SU-DHL-6 (cell line): ENCODE measurements around the gene PRKN.

ENCODE experiments used
- H2AFZ ChIP-seq: fragments of 200-600 bp; sonication (generic); 2 replicates; pipeline ENCODE4 v1.6.1; 2014; ENCODE audit warnings: low read depth, mild to moderate bottlenecking, moderate library complexity, mixed read lengths, antibody characterized with exemption, low read length; ENCODE audit not compliant: severe bottlenecking
- H3F3A ChIP-seq: fragments of 200-600 bp; shearing (Covaris generic); 2 replicates; pipeline ENCODE4 v1.6.0; 2016; ENCODE audit warnings: antibody characterized with exemption, mild to moderate bottlenecking; ENCODE audit not compliant: insufficient read depth
- H3K27ac ChIP-seq: fragments of 200-600 bp; sonication (generic); 2 replicates; pipeline ENCODE4 v1.5.1; 2016; ENCODE audit warnings: low read depth, mild to moderate bottlenecking, low read length, moderate library complexity, mixed read lengths
- H3K27me3 ChIP-seq: fragments of 200-600 bp; sonication (generic), shearing (Covaris generic); 2 replicates; pipeline ENCODE4 v1.6.0; 2014; ENCODE audit warnings: mild to moderate bottlenecking, low read length
- H3K36me3 ChIP-seq: fragments of 200-600 bp; sonication (generic); 2 replicates; pipeline ENCODE4 v1.6.1; 2014; ENCODE audit warnings: mild to moderate bottlenecking, low read length, mixed read lengths
- H3K4me2 ChIP-seq: fragments of 300-600, 200-600 bp; shearing (Covaris generic), sonication (generic); 2 replicates; pipeline ENCODE4 v1.6.0; 2014; ENCODE audit warnings: low read length, low read depth, mild to moderate bottlenecking; ENCODE audit not compliant: poor library complexity, severe bottlenecking
- H3K4me3 ChIP-seq: fragments of 200-600 bp; sonication (generic); 2 replicates; pipeline ENCODE4 v1.5.1; 2014; ENCODE audit warnings: antibody characterized with exemption, low read length, mild to moderate bottlenecking, mixed read lengths; ENCODE audit not compliant: insufficient read depth, poor library complexity, severe bottlenecking
- H3K79me2 ChIP-seq: fragments of 200-600 bp; sonication (generic); 2 replicates; pipeline ENCODE4 v1.6.1; 2014; ENCODE audit warnings: mild to moderate bottlenecking, low read length, moderate library complexity; ENCODE audit not compliant: insufficient read depth
- H3K9ac ChIP-seq: fragments of 200-600 bp; sonication (generic); 2 replicates; pipeline ENCODE4 v1.7.0; 2014; ENCODE audit warnings: mild to moderate bottlenecking, low read length
- H3K9me2 ChIP-seq: fragments of 200-600 bp; sonication (generic); replicated peaks from 2 replicates; pipeline ENCODE4 v1.6.1; 2014; ENCODE audit warnings: low read length; ENCODE audit not compliant: insufficient read depth
- H3K9me3 ChIP-seq: fragments of 200-600 bp; sonication (generic); 2 replicates; pipeline ENCODE4 v1.6.1; 2014; ENCODE audit warnings: low read length, mixed read lengths; ENCODE audit not compliant: insufficient read depth
- H4K20me1 ChIP-seq: fragments of 200-600 bp; sonication (generic); 2 replicates; pipeline ENCODE4 v1.6.1; 2014; ENCODE audit warnings: low read depth, mild to moderate bottlenecking, antibody characterized with exemption, low read length, moderate library complexity, mixed read lengths
- CTCF ChIP-seq: fragments of 200-600 bp; sonication (generic); IDR thresholded peaks from one replicate; pipeline ENCODE4 v1.5.1; 2017; ENCODE audit warnings: antibody characterized with exemption, mild to moderate bottlenecking, low read length, moderate library complexity; ENCODE audit not compliant: insufficient read depth, poor library complexity, severe bottlenecking
- EZH2phosphoT487 ChIP-seq: fragments of 200-600 bp; sonication (generic), shearing (Covaris generic); conservative IDR thresholded peaks from 2 replicates; pipeline ENCODE4 v1.6.1; 2018; ENCODE audit warnings: mild to moderate bottlenecking, antibody characterized with exemption, low read length, moderate library complexity, mixed read lengths

PRKN gene

GRCh38 chr6:161639772-161640171 is 1087.8 kb downstream of the PRKN start:
- no peak for TF ChIP-seq EZH2phosphoT487
- no peak for TF ChIP-seq CTCF
- H3K9ac ChIP-seq, result no peak overlapping the region
- no peak overlapping the region for H3K4me3 ChIP-seq
- H3F3A ChIP-seq, result no peaks in the 10 kb centered on the region
- H3K79me2 ChIP-seq, result no peaks in the 10 kb centered on the region
- H3K36me3 ChIP-seq, result no peaks in the 10 kb centered on the region
- no peaks in the 10 kb centered on the region for H3K9me3 ChIP-seq
- H4K20me1 ChIP-seq, result no peaks in the 10 kb centered on the region
- H3K9me2 ChIP-seq, result no peaks in the 10 kb centered on the region
- H3K27ac ChIP-seq, result no peak overlapping the region
- no peaks in the 10 kb centered on the region for H3K27me3 ChIP-seq
- no peak overlapping the region for H2AFZ ChIP-seq
- no peak overlapping the region for H3K4me2 ChIP-seq

DNA sequence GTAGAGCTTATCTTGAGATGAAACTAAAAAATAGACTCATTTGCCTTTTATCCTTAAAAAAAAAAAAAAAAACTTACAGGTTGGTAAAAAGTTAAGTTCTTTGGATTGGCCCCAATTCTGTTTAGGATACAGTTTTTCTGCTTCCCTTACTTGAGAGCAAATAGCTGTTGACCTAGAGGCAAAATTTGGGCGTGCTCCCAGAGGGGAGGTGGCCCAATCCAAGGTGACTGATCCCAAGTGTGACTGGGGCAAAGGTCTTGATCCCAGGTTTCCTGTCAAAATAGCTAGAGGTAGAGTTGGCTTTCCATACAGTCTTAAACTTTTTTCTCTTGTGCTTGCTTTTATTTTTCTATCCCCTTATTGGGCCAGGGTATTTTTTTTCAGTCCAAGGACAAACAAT is 1089.9 kb downstream of the PRKN start:
- Histone ChIP-seq H3K9ac (no peak overlapping the region), H2AFZ (no peak overlapping the region), H3K36me3 (no peaks in the 10 kb centered on the region), H3K27me3 (no peaks in the 10 kb centered on the region), H3K27ac (no peak overlapping the region), H4K20me1 (no peaks in the 10 kb centered on the region), H3K9me2 (no peaks in the 10 kb centered on the region), H3K4me2 (no peak overlapping the region), H3F3A (no peaks in the 10 kb centered on the region), H3K79me2 (no peaks in the 10 kb centered on the region), H3K9me3 (no peaks in the 10 kb centered on the region), H3K4me3 (no peak overlapping the region)
- TF ChIP-seq CTCF (no peak), EZH2phosphoT487 (no peak)

DNA sequence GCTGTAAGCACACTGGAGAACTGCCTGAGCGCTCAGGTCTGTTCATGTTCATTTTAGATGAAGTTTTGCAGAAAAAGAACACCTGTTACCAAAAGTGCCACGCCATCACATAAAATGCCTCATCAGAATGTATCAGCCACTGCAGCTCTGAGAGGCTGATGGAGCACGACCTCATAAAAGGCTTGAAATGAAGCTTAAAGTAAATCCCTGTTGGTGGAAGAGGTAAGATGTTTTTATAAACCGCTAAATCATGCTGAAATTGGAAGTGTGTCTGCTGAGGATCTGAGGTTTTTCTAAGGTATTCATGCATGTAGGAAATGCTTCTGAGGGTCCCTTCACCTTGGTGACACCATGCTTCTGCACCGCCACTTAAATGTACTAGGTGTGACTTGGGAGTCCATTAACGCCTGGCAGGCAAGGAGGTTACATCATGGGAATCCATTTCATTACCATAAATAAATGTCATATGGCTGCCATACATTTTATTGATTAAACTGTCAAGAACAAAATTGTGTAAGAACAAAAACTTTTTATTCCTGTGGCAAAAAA is 1090.6 kb downstream of the PRKN start:
- Histone ChIP-seq H3K27me3 (no peaks in the 10 kb centered on the region), H4K20me1 (no peaks in the 10 kb centered on the region), H3K79me2 (no peaks in the 10 kb centered on the region), H3F3A (no peaks in the 10 kb centered on the region), H3K36me3 (no peaks in the 10 kb centered on the region), H3K4me3 (no peak overlapping the region), H3K9me3 (no peaks in the 10 kb centered on the region), H3K4me2 (no peak overlapping the region), H3K9me2 (no peaks in the 10 kb centered on the region), H2AFZ (no peak overlapping the region), H3K27ac (no peak overlapping the region), H3K9ac (no peak overlapping the region)
- TF ChIP-seq EZH2phosphoT487, result no peak
- TF ChIP-seq CTCF, result no peak

DNA sequence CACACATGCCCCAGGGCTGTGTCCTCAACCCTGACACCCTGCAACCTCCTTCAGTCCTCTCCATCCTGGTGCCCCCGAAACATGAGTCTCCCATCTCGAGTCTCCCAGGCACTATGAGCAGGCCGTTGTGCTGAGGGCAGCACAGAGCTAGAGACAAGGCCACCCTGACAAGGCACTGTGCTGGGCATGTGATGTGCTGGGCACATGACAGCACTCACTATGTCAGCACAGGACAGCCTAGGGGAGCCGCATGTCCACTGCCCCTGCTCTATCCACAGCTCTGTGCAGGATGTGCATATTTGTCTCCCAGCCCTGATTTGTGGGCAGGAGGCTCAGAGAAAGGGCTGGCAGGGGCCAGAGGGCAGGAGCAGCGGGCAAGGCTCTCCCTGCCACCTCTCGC is 1091.6 kb downstream of the PRKN start:
- no peak for TF ChIP-seq CTCF
- no peak for TF ChIP-seq EZH2phosphoT487
- no peaks in the 10 kb centered on the region for H3K9me3 ChIP-seq
- no peaks in the 10 kb centered on the region for H3K79me2 ChIP-seq
- H3K9me2 ChIP-seq, result no peaks in the 10 kb centered on the region
- H3K4me2 ChIP-seq, result no peak overlapping the region
- H3K27ac ChIP-seq, result no peak overlapping the region
- H3F3A ChIP-seq, result no peaks in the 10 kb centered on the region
- no peak overlapping the region for H3K9ac ChIP-seq
- no peaks in the 10 kb centered on the region for H3K36me3 ChIP-seq
- no peaks in the 10 kb centered on the region for H4K20me1 ChIP-seq
- H3K27me3 ChIP-seq, result no peaks in the 10 kb centered on the region
- H2AFZ ChIP-seq, result no peak overlapping the region
- H3K4me3 ChIP-seq, result no peak overlapping the region
